Naive thymus-derived CD8-positive, alpha-beta T cell (primary cell): ENCODE results near the gene WDR38. TPM values are rescaled to one million over a fixed set of nuclear protein-coding genes. Genes with fewer than 3 reads are reported as not detected.

Experiments
- ATAC-seq, 2 donors: fragments of 150-1000 bp; cut with Tn5 transposase in 1 of 2; sonication (Bioruptor Pico), chemical (Tn5 transposase) in 1 of 2; 1 replicate in 1 of 2; 2 replicates in 1 of 2; pipeline ENCODE4 v1.10.0; 2021; ENCODE audit warnings: mild to moderate bottlenecking in 2 of 2, moderate library complexity in 2 of 2
- POLR2A ChIA-PET: fragments of 350-600 bp; sonication (Branson Sonifier 250); formaldehyde crosslinking; loops from one replicate; lab custom pipeline; 2021; ENCODE audit warnings: antibody characterized with exemption; lab: Charles Lee
- DNase-seq, 10 donors: peaks; one replicate each; pipeline versions ENCODE4 v3.0.0 to v3.0.0-alpha.2; 2020 to 2022
- H3K27ac Mint-ChIP-seq, 10 donors: one replicate each; pipeline ENCODE4 v1.8.0; 2020 to 2022; ENCODE audit warnings: mild to moderate bottlenecking in 10 of 10, mixed read lengths in 10 of 10, moderate library complexity in 4 of 10, inconsistent platforms in 1 of 10
- H3K27me3 Mint-ChIP-seq, 5 donors: one replicate each; pipeline ENCODE4 v1.8.0; 2021 to 2022; ENCODE audit warnings: mixed read lengths in 5 of 5
- H3K36me3 Mint-ChIP-seq, 3 donors: one replicate each; pipeline ENCODE4 v1.8.0; 2020 to 2022; ENCODE audit warnings: mixed read lengths in 3 of 3, mild to moderate bottlenecking in 2 of 3, inconsistent platforms in 1 of 3
- H3K4me1 Mint-ChIP-seq, 4 donors: one replicate each; pipeline ENCODE4 v1.8.0; 2021 to 2022; ENCODE audit warnings: mixed read lengths in 4 of 4
- H3K4me3 Mint-ChIP-seq, 10 donors: one replicate each; pipeline ENCODE4 v1.8.0; 2020 to 2022; ENCODE audit warnings: mild to moderate bottlenecking in 10 of 10, mixed read lengths in 10 of 10, moderate library complexity in 6 of 10, inconsistent platforms in 1 of 10
- H3K9me3 Mint-ChIP-seq, 9 donors: one replicate each; pipeline ENCODE4 v1.8.0; 2020 to 2022; ENCODE audit warnings: mixed read lengths in 9 of 9, mild to moderate bottlenecking in 3 of 9, inconsistent platforms in 1 of 9, moderate library complexity in 1 of 9
- polyA plus RNA-seq, 3 donors: library from polyadenylated mRNA; unstranded; fragments of 300-500 nt; fragmentation: Illumina TruSeq; gene quantifications; one replicate each; pipeline ENCODE4 v1.2.3, GENCODE V29; 2021
- total RNA-seq, 8 experiments: library from RNA in 2 of 8; stranded (reverse) in 2 of 8; gene quantifications; one replicate each; pipeline ENCODE4 v1.2.3 and lab custom pipeline; 2021 to 2026

The WDR38 gene
- total and polyA plus RNA-seq, 5 experiments from 2014 or later: not detected

DNA sequence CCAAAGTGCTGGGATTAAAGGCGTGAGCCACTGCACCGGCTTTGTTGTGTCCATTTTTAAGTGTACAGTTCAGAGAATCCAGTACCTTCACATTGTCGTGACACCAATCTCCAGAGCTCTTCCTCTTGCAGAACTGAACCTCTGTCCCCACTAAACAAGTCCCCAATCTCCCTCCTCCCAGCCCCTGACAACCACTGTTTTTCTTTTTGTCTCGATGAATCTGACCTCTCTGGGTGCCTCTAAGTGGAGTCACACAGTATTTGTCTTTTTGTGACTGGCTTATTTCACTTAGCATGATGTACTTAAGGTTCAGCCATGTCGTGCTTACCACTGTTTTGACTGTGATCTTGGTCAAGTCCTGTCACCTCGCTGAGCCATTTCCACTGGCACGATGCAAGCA is 1.6 kb downstream of the WDR38 start:
- peak overlapping the region in 3 of 10 donors; percentile 5 to 8 (median 8) for H3K4me3 Mint-ChIP-seq
- peak overlapping the region in 6 of 10 donors; percentile 29 to 63 (median 45) for H3K27ac Mint-ChIP-seq
- ATAC-seq: no peak
- POLR2A ChIA-PET: no interaction called here
- peak in 1 of 10 donors; percentile 10 for DNase-seq
- H3K4me1 Mint-ChIP-seq: peaks cover 11 to 22% (median 19%) of the 10 kb centered on the region in 4 donors
- H3K27me3 Mint-ChIP-seq: peaks cover 0 to 14% (median 5%) of the 10 kb centered on the region in 5 donors
- H3K36me3 Mint-ChIP-seq: peaks cover 0 to 30% (median 0%) of the 10 kb centered on the region in 3 donors
- H3K9me3 Mint-ChIP-seq: no peaks in the 10 kb centered on the region

- H3K9me3 Mint-ChIP-seq: no peaks in the 10 kb centered on the region
- peaks cover 0 to 10% (median 2%) of the 10 kb centered on the region in 5 donors for H3K27me3 Mint-ChIP-seq
- peaks cover 17 to 29% (median 26%) of the 10 kb centered on the region in 4 donors for H3K4me1 Mint-ChIP-seq
- no peak for DNase-seq
- peak overlapping the region in 2 of 10 donors; percentile 29 to 68 for H3K27ac Mint-ChIP-seq
- POLR2A ChIA-PET: interaction anchor here (1.4 kb wide), 1 partner anchor 84 kb away, joined by 4 read pairs; the partner anchor contains the start of gene NR6A1
- H3K36me3 Mint-ChIP-seq: peaks cover 5 to 38% (median 6%) of the 10 kb centered on the region in 3 donors
- no peak for ATAC-seq
- no peak overlapping the region for H3K4me3 Mint-ChIP-seq
Measured at GRCh38 chr9:124855566-124855943, 2.3 kb downstream of the WDR38 start.

DNA sequence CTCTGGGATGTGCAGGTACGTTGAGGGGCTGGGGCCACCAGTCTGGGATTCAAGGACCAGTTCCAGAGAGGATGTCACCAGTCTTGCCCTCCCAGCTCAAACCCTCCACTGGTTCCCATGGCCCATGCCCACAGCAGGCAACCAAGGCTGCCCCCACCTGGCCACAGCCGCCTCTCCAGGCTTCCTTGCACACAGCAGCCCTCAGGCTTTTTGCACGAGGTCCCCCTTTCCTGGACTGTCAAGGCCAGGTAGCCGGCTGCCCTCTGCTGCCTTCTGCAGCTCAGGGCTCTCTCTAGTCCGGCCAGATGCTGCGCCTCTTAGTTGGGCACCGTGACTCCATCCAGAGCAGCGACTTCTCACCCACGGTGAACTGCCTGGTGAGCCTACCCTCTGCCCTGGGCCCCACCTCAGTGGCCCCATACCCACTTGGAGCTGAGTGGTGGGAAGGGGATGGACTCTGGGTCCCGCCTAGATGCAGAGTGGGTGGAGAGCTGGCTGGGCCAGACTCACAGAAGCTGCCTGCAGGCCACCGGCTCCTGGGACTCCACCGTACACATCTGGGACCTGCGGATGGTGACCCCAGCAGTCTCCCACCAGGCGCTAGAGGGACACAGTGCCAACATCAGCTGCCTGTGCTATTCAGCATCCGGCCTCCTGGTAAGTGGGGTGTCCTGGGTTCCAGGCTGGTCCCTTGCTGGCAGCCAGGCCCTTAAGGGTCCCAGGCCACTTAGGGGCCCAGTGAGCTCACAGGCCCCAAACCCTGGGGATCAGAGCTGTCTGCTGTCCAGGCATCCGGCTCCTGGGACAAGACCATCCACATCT is 2.9 kb downstream of the WDR38 start:
- Mint-ChIP-seq H3K4me3 (no peak overlapping the region), H3K9me3 (no peaks in the 10 kb centered on the region), H3K4me1 (peaks cover 17 to 35% (median 31%) of the 10 kb centered on the region in 4 donors), H3K27ac (no peak overlapping the region), H3K27me3 (peaks cover 0 to 5% (median under 1%) of the 10 kb centered on the region in 5 donors), H3K36me3 (peaks cover 5 to 44% (median 7%) of the 10 kb centered on the region in 3 donors)
- no peak for ATAC-seq
- peak in 1 of 10 donors; percentile 9 for DNase-seq
- POLR2A ChIA-PET: interaction anchor here (1.4 kb wide), 1 partner anchor 85 kb away, joined by 4 read pairs; the partner anchor contains the start of gene NR6A1

- POLR2A ChIA-PET: interaction anchor here (0.5 kb wide), 1 partner anchor 10 kb away, joined by 5 read pairs; no protein-coding TSS in a partner anchor
- no peaks in the 10 kb centered on the region for H3K27me3 Mint-ChIP-seq
- no peaks in the 10 kb centered on the region for H3K9me3 Mint-ChIP-seq
- peaks cover 5 to 46% (median 7%) of the 10 kb centered on the region in 3 donors for H3K36me3 Mint-ChIP-seq
- H3K4me3 Mint-ChIP-seq: no peak overlapping the region
- peak overlapping the region in 1 of 10 donors; percentile 55 for H3K27ac Mint-ChIP-seq
- DNase-seq (no peak), ATAC-seq (no peak)
- H3K4me1 Mint-ChIP-seq: peaks cover 17 to 41% (median 33%) of the 10 kb centered on the region in 4 donors
Measured at GRCh38 chr9:124857533-124858162, 4.4 kb downstream of the WDR38 start.

DNA sequence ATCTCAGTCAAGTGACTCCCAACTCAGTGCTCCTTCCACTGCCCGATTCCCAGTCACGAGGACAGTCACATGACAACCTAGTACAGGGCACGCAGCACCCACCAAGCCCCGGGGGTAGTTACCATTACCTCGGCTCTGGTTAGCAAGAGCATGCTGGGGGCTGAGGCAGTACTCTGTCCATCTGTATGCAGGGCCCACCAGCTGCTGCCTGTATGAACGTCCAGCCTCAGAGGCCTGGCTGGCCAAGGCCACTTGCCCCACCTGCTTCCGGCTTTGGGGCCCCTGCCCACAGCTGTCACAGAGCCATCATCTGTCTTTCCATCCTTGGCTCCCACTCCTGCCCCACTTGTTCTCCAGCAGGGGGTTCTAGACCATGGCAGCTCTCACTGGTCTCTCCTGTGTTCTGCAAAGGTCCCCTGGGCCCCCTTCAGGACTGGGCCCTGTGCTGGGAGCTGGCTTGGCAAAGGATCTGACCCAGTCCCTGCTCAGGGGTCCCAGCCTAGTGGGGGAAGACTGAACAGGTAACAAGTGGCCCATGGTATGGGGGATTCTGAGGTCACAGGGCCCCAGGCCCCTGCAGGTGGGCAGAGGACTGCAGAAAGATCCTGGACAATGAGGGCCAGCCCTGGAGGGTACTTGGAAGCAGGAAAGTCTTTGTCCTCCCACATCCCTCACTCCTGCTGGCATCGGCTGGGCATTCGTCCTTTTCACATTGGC is 5.2 kb downstream of the WDR38 start:
- H3K27me3 Mint-ChIP-seq: no peaks in the 10 kb centered on the region
- ATAC-seq (no peak), DNase-seq (no peak)
- H3K27ac Mint-ChIP-seq: peak overlapping the region in 2 of 10 donors; percentile 52 to 83
- H3K4me1 Mint-ChIP-seq: peaks cover 14 to 33% (median 31%) of the 10 kb centered on the region in 4 donors
- H3K9me3 Mint-ChIP-seq: no peaks in the 10 kb centered on the region
- H3K4me3 Mint-ChIP-seq: no peak overlapping the region
- H3K36me3 Mint-ChIP-seq: peaks cover 5 to 46% (median 7%) of the 10 kb centered on the region in 3 donors
- POLR2A ChIA-PET: interaction anchor here (0.5 to 1.4 kb wide), 3 partner anchors 10 to 89 kb away, joined by 3 to 5 read pairs (median 3); no protein-coding TSS in a partner anchor

GRCh38 chr9:124859803-124860581 is 6.7 kb downstream of the WDR38 start:
- Mint-ChIP-seq H3K27me3 (no peaks in the 10 kb centered on the region), H3K36me3 (peaks cover 5 to 46% (median 7%) of the 10 kb centered on the region in 3 donors)
- POLR2A ChIA-PET: interaction anchor here (1.4 to 3.4 kb wide), 5 partner anchors 8 to 89 kb away, joined by 3 to 30 read pairs (median 16); partner anchors contain the start of genes NR6A1 and WDR38

GRCh38 chr9:124860582-124861341 is 7.5 kb downstream of the WDR38 start:
- Mint-ChIP-seq H3K9me3 (no peaks in the 10 kb centered on the region), H3K27ac (peak overlapping the region; percentile 38 to 99 (median 94)), H3K4me1 (peaks cover 14 to 34% (median 32%) of the 10 kb centered on the region in 4 donors), H3K4me3 (peak overlapping the region; percentile 89 to 99 (median 94)), H3K27me3 (no peaks in the 10 kb centered on the region), H3K36me3 (peaks cover 5 to 46% (median 7%) of the 10 kb centered on the region in 3 donors)
- POLR2A ChIA-PET: interaction anchor here (0.7 to 3.4 kb wide), 12 partner anchors 8 to 381 kb away, joined by 3 to 30 read pairs (median 6); partner anchors contain the start of genes GOLGA1, HSPA5, NR6A1 and SCAI
- DNase-seq (no peak), ATAC-seq (no peak)

More at GRCh38 chr9:124859803-124860581, 6.7 kb downstream of the WDR38 start:
- ATAC-seq: no peak
- DNase-seq: no peak
- Mint-ChIP-seq H3K4me3 (peak overlapping the region; percentile 63 to 99 (median 94)), H3K9me3 (no peaks in the 10 kb centered on the region), H3K4me1 (peaks cover 14 to 34% (median 33%) of the 10 kb centered on the region in 4 donors), H3K27ac (peak overlapping the region; percentile 38 to 99 (median 92))

- Mint-ChIP-seq H3K4me3 (peak within 1 kb of the TSS; percentile 89 to 99 (median 94)), H3K27me3 (no peaks in the 10 kb centered on the region), H3K4me1 (peaks cover 14 to 34% (median 32%) of the 10 kb centered on the region in 4 donors), H3K27ac (peak within 1 kb of the TSS; percentile 72 to 99 (median 98)), H3K9me3 (no peaks in the 10 kb centered on the region), H3K36me3 (peaks cover 5 to 46% (median 7%) of the 10 kb centered on the region in 3 donors)
- ATAC-seq (peak; percentile 94), DNase-seq (peak; percentile 91 to 97 (median 95))
- POLR2A ChIA-PET: interaction anchor here (0.6 to 3.4 kb wide), 14 partner anchors 9 to 380 kb away, joined by 3 to 30 read pairs (median 5); partner anchors contain the start of genes GOLGA1, HSPA5, NR6A1 and SCAI
Measured at GRCh38 chr9:124861342-124862229, 8.3 kb downstream of the WDR38 start, which contains the start of the genes ARPC5L and RPL35. ARPC5L (plus strand) TSS chr9:124862130; CDS start chr9:124869291, 7,161 bp downstream. RPL35 (minus strand) TSS chr9:124861957; CDS start chr9:124861912, 45 bp downstream.

DNA sequence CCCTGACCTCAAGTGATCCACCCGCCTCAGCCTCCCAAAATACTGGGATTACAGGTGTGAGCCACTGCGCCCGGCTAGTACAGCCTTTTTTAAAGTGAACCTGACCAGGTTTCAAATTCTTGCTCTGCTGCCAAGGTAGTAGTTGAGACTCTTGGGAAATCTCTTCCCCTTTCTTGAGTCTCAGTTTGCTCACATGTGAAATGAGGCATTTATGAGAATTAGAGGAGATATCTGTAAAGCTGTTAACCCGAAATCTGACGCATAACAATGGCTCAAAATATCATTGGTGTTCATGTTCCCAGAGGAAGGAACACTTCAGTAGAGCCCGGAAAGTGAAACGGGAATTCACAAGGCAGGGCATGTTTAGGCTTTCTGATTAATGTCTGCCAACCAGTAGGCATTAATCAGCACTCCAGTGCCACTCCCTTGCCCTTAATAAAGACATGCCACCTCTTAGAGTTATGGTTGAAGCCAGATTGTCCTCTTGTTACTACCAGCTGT is 10.2 kb downstream of the WDR38 start:
- H3K27ac Mint-ChIP-seq: peak overlapping the region in 5 of 10 donors; percentile 7 to 25 (median 19)
- no peak for ATAC-seq
- H3K4me1 Mint-ChIP-seq: peaks cover 12 to 49% (median 38%) of the 10 kb centered on the region in 4 donors
- no peaks in the 10 kb centered on the region for H3K27me3 Mint-ChIP-seq
- POLR2A ChIA-PET: interaction anchor here (2.4 to 3.4 kb wide), 3 partner anchors 9 to 78 kb away, joined by 9 to 30 read pairs (median 16); partner anchors contain the start of genes GOLGA1 and WDR38
- DNase-seq: no peak
- peaks cover 5 to 28% (median 7%) of the 10 kb centered on the region in 3 donors for H3K36me3 Mint-ChIP-seq
- H3K4me3 Mint-ChIP-seq: peak overlapping the region in 9 of 10 donors; percentile 17 to 92 (median 55)
- H3K9me3 Mint-ChIP-seq: no peaks in the 10 kb centered on the region
